ENCODE measurements around the gene AKR1C4.
"Not testable (repeated sequence)": the region's sequence is repeated elsewhere in the genome, so short reads cannot be mapped to it uniquely, and the experiment has no call there.

The AKR1C4 gene

DNA sequence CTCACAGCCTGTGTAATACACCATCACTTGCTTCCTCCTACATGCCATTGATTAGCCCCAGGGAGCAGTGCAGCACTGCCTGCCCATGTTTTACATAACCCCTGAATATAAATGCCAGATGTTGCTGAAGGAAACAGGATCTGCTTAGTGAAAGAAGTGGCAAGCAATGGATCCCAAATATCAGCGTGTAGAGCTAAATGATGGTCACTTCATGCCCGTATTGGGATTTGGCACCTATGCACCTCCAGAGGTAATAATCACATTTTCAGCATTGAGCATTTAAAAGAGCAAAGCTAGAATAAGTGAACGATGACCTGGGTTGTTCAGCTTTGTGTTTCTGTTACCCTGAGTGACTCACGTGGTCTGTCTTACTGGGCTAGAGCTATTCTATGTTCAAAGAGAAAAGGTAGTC lies at the start of gene AKR1C4:
TSS of gene AKR1C4 (plus strand) at position 136 of the 412 bp plus-strand sequence. CDS start at position 167, 31 bp downstream.
- no peak for DNase-seq

DNA sequence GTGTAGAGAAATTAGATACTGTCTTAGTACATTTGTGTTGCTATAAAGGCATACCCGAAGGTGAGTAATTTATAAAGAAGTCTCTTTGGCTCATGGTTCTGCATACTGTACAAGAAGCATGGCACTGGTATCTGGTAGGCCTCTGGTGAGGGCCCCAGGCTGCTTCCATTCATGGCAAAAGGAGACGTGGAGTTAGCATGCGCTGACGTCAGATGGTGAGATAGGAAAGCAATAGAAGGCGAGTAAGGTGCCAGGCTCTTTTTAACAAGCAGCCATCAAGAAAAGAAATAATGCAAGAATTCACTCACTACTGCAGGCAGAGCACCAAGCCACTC lies 49.8 kb upstream of the AKR1C4 start:
- DNase-seq = no peak

DNA sequence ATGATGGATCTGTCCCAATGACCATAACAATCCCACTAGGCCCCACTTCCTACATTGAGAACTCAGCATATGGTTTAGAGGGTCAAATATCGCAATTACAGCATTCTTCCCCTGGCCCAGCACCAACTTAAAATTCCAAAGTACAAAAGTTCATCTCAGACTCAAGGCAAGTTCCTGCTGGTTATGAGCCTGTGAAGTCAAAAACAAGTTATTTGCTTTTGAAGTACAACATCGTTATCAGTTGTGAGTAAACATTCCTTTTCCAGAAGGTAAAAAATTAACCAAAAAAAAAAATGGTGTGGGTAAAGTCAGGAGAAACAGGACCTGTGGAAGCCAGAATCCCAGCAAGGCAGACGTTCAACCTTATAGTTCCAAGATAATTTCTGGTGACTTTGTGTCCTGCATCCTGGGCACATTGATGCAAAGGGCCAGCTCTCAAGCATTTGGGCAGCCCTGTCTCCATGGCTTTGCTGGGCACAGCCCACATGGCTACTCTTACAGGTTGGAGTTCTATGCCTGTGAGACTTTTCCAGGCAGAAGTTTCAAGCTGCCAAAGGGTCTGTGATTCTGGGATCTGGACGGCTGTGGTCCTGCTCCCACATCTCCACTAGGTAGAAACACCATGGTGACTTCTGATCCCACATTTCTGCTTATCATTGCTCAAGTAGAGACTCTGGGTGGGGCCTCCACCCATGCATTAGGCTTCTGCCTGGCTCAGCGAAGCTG lies 49.2 kb upstream of the AKR1C4 start:
- no peak for DNase-seq

DNA sequence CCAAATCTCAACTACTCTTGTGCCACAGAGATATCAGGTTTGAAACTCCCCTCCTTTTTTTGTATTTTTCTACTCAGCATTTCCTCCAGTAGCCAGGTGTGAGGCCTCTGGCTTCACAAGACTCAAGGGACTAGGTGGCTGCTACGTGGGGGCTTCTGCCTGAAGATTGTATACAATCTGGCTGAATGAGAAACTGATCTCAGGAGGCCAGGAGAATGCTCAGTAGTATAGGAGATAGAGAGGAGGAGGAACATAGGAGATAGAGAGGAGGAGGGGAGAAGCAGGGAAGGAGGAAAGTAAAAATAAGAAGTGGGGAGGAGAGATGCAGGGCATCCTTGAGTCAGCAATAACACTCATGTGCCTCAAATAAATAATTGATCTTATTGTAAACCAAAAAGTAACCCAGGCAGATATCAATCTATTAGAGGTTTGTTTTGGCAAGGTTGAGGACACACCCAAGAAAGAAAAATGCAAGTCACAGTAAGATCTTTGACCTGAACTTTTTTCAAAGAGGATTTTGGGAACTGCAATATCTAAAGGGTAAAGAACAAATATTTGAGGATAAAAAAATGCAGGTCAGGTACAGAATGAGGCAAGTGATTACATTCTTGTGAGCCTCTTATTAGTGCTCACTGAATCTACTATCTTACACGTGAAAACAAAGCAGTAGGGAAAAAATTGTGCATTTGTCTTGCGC lies 48.5 kb upstream of the AKR1C4 start:
- no peak for DNase-seq

DNA sequence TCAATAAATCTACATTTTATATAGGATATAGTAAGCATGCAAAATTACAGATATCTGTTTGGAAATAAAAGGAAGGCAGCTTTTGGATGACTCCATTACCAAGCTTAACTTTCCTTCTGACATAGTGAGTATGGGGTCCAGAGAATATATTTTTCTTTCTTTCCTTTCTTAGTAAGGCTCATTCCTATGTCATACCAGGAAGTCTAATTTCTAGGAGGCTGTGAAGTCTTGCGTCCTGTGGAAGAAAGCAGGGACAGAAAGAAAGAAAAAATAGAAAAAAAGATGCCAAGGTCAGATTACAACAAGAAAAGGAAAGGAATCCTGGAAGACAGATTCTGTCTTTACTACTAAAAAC lies 48.0 kb upstream of the AKR1C4 start:
- no peak for DNase-seq

DNA sequence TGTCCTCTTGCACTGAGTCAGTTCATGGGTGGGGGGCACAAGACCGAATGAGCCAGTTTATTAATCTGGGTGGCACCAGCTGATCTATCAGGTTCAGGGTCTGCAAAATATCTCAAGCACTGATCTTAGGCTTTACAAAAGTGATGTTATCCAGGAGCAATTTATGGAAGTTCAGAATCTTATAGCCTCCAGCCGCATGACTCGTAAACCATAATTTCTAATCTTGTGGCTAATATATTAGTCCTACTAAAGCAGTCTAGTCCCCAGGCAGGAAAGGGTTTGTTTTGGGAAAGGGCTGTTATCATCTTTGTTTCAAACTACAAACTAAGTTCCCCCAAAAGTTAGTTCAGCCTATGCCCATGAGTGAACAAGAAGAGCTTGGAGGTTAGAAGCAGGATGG lies 45.6 kb upstream of the AKR1C4 start:
- no peak for DNase-seq

DNA sequence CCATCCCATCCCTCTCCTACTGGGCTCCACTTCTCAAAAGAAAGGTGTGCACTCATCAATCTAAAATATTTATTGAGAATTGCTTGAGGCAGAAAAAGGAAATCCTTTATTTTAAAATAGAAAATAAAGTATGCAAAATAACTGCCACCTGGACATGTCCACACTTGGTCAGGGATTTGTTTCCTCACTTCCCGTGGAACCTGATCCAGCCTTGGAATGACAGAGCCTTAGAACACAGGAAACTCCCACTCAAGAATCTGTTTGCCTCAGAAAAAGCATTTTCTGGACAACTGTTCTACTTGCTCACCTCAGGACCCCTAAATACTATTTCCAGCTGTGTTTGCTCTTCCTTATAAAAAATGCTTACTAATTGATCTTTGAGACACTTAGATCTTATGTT lies 40.7 kb upstream of the AKR1C4 start:
- no peak for DNase-seq

DNA sequence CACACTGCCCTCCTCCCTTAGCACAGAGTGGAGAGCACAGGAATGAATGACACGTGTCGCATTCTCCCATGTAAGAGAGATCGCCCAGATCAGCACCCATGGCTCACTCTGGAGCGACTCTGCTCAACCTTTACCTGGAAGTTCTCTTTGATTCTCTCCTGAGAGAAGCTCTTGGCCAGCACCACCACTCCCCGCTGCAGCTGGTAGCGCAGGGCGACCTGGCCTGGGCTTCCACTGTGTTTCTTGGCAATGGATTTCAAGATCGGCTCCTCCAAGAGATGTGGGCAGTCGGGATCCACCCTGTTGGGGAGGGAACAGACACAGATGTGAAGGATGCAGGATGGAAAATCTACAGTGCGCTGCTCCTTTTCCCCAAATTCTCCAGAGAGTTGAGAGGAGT lies 39.1 kb upstream of the AKR1C4 start:
- DNase-seq = no peak

DNA sequence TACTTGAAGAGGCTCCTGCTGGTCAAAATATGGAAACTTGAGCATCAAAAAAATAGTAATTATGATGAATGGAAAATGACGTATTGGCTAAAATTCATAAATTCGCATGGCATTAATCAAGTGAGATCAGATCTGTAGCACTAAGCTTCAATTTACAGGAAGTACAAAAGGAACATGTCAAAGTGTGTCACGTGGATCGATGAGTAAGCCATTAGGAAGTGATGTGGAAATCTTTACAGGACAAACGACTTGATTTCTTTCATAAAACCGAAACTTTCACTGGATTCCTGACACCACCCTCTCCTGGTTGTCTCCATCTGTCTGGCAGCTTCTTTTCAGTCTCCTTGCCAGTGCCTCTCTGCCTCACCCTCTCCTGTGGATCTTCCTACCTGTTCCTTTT lies 37.5 kb upstream of the AKR1C4 start:
- no peak for DNase-seq

DNA sequence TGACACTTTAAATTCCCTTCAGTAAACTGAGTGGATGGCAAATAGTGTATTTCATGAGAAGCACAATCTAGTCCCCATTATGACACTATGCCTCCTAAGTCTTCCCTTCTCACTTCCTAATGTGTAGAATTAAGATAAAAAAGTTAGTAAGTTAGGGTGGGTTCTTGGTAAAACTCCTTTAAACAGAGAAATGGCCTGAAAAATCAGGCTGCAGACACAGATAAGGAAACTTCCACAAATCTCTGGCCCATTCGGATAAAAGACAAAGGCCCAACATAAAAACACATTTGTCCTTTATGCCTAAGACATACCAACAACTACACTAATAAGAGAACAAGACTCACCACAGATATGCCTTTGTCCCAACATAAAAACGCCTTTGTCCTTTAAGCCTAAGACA lies 33.1 kb upstream of the AKR1C4 start:
- no peak for DNase-seq

DNA sequence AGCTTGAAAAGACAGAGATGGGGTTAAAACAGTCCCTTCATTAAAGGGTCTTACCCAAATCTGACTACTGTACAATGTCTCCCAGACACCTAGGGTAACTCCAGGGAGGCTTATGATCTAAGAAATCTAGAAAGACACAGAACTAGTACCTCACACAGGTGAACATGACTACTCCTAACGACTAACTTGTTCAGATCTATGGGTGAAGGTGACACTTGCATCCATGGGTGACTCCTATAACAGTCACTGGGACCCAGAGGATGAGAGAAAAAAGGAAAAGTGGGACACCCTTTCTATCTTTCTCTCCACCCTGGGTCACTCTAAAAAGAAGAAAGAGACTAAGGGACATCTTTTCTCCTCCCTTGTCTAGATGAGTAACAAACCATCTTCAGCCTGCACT lies 30.9 kb upstream of the AKR1C4 start:
- DNase-seq = no peak

DNA sequence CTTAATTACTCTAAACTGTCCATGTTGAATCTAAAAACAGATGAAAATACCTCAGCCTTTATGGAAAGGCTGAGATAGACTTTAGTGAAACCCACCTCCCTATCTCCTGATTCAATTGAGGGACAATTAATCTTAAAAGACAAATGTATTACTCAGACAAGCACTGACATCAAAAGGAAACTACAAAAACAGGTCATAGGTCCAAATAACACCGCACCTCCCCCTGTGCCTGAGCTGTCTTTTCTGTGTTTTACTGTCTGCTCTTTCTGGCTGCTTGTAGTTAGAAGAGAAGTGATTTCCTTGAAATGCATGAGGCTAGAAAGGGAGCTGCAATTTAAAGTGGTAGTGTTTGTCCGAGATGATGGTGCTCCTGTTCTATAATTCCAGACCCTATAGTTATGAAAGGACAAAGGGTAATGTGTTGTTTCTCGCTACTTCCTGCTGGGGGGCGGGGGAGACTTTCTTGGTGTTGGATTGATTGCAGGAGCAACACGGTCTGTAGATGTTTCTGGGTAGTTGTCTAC lies 27.7 kb upstream of the AKR1C4 start:
- no peak for DNase-seq

DNA sequence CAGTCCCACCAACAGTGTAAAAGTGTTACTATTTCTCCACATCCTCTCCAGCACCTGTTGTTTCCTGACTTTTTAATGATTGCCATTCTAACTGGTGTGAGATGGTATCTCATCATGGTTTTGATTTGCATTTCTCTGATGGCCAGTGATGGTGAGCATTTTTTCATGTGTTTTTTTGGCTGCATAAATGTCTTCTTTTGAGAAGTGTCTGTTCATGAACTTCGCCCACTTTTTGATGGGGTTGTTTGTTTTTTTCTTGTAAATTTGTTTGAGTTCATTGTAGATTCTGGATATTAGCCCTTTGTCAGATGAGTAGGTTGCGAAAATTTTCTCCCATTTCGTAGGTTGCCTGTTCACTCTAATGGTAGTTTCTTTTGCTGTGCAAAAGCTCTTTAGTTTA lies 21.1 kb upstream of the AKR1C4 start:
- DNase-seq = not testable (repeated sequence)

DNA sequence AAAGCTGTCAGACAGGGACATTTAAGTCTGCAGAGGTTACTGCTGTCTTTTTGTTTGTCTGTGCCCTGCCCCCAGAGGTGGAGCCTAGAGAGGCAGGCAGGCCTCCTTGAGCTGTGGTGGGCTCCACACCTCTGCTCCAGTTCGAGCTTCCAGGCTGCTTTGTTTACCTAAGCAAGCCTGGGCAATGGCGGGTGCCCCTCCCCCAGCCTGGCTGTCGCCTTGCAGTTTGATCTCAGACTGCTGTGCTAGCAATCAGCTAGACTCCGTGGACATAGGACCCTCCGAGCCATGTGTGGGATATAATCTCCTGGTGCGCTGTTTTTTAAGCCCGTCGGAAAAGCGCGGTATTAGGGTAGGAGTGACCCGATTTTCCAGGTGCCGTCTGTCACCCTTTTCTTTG lies 16.1 kb upstream of the AKR1C4 start:
- DNase-seq = not testable (repeated sequence)

DNA sequence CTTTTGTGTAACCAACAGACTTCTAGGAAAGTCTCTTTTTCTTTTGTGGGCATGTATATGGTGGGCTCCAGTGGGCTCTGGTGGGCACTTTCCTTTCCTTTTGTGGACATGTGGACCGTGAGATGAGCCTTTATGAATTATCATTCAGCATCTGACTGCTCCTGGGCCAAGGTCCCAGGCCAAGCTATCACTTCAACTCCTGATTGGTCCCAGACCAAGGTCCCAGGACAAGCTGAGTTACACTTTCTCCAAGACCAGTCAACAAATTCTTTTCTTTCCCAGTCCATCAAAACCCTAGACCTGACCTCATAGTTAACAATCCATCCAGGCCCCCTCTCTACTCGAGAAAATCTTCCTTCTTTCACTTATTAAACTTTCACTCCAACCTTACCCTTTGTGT lies 12.7 kb upstream of the AKR1C4 start:
- DNase-seq = no peak

DNA sequence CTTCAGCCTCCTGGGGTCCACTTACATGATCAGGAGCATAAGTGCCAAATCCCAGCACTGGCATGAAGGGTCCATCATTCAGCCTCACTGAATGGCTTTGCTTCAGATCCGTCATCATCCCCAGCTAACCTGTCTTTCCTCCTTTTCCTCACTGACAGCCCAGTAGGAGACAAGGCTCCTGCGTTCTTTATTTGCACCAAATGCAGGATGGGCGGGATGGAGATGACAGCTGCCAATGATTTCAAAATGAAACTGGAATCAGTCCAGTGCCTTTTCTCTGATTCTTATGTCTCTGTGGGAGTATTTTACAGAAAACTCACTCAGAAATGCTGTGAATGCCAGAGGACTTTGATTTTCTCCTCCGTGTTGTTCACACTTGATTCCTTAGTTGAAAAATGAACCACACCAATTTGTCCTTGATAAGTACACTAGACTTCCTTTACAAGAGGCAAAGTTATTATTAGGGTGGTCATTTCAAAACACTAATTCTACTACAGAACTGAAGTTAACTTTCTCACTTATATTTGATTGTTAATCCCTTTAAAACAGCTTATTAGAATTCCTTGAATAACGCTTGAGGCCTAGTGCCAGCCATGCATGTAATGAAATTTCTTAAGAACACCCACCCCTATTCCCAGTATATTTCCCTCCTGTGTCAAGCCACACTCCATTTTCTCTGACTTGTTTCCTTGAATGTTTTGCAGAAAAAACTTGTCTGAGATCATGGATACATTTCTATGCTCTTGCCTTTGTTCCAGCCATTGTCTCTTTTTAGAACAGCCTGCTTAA lies 11.5 kb upstream of the AKR1C4 start, which contains the start of gene AKR1C8:
TSS of gene AKR1C8 (minus strand) at position 164 of the 789 bp plus-strand sequence. CDS start at position 118, 46 bp downstream.
- no peak for DNase-seq

DNA sequence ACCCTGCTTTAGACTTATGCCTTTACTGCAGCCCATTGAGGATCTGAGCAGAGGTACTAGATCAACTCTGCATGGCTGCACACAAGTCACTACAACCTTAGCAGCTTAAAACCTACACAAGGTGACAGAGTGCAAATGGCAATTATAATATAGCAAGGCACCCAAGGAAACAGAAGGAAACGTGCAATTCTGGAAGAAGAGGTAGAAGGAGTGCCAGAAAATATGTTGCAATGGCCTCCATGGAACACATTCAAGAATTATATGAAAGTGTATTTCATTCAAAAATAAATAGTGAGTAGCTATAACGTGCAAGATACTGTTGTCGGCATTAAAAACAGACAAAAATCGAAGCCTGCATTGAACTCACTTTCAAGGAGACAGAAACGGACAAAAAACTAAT lies 8.8 kb upstream of the AKR1C4 start:
- DNase-seq = no peak

DNA sequence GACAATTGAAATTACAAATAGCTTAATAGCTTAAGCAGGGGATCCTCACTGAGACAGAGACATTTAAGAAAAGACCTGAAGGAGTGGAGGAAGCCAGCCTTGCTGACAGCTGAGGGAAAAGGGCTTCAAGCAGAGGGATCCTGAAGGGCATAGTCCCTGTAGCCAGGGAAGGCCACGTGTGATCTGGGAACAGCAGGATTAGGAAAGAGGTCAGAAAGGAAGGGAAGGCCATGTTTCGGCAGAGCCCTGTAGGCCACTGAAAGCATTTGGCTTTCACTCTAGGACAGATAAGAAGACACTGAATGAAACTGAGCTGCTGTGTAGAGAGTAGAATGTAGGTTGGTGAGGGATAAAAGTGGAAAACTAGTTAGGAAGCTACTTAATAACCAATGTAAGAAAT lies 8.3 kb upstream of the AKR1C4 start:
- no peak for DNase-seq

DNA sequence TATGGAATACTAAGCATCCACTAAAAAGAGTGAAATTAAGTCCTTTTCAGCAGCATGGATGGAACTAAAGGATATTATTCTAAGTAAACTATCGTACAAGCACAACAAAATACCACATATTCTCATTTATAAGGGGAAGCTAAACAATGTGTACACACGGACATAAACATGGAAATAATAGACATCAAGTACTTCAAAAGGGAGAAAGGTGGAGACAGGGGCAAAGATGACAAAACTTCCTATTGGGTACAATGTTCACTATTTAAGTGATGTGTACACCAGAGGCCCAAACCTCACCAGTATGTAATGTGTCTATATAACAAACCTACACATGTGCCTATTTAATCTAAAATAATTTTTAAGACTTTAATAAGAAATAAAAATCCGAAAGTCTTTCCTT lies 2.2 kb upstream of the AKR1C4 start:
- no peak for DNase-seq

DNA sequence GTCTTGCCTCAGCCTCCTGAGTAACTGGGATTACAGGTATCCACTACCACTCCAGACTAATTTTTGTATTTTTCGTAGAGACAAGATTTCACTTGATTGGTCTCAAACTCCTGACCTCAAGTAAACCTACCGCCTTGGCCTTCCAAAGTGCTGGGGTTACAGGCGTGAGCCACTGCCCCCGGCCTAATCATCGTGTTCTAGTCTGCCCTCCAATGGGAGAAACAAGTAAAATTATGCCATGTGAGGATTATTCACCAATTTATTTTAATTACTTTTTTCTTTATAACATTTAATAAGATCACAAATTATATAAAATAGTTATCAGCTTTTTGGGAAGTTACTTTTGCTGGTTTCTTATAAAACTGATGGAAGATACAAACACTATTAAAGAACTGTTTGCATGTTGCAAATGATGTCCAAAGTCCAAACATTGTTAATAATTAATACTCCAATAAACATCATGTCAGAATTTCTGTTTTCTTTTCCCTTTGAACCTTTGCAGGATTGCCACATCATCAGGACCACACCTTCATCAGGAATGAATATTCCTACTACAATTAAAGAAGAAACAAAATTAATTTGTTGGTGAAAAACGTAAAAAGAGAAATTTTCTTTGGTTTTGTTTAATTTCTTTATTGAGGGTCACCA lies 786 bp upstream of the AKR1C4 start:
- no peak for DNase-seq

DNA sequence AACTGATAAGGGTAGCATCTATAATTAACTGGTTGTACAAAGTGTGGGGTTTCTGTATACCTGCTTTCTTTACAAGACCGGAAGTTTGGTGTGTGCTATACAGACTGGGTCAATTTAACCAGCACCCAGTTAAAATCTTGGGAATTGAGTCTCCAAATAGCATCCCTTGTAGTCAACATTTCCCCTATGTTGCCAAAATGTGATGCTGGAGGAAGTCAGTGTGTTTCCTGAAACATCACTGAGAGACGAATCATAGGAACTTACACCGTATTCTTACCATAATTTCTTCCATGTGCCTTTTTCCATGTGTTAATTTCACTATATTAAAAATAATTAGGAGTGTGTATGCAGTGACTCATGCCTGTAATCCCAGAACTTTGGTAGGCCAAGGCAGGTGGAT lies 1.7 kb downstream of the AKR1C4 start:
- no peak for DNase-seq

DNA sequence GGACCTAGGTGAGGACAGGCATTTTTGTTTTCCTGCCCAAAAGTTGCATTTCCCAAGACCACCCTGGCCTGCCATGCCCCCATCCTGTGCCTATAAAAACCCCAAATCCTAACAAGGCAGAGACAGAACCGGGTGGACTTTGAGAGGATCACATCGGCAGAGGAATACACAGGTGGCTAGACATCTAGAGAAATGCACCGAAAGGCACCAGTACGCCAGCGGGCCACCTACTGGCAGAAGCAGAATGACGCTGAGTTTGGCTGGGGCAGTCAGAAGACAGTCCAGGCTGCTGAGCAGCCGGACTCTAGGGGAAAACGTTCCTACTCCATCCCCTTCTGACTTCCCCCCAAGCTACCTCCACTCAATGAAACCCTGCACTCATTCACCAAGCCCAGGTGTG lies 2.8 kb downstream of the AKR1C4 start:
- DNase-seq = no peak

DNA sequence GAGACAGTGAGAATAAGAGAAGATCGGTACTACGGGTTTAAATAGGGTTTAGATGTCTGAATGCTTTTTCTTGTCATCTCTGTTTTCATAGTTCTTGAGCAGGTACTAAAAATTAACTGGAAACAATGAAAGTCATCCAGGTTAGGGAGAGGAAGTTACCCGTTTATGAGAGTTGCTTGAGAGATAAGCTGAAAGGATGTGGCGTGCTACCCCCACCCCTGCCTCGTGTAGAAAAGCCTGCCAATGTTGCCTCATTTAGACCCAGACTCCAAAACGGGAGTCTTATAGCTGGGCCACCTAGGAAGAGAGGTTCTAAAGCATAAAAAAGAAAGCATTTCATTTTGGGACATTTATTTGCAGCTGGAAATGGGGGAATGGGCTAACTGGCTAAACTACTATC lies 10.2 kb downstream of the AKR1C4 start:
- DNase-seq = no peak

Measured in NCI-H748 treated with DMSO at 0.1 percent for 48 hours (cell line).